GM23338 (cell line): Measurements from ENCODE around the gene TMCC1. TPM values are rescaled to one million over a fixed set of nuclear protein-coding genes. Genes with fewer than 3 reads are reported as not detected.

Source experiments
- CREB1 ChIP-seq: fragments of 250-450 bp; sonication (Bioruptor Pico); IDR thresholded peaks from 2 replicates; pipeline ENCODE4 v1.5.0; 2020; ENCODE audit warnings: low read depth, mild to moderate bottlenecking, moderate library complexity
- POLR2AphosphoS5 ChIP-seq: IDR thresholded peaks from 2 replicates; pipeline ENCODE4 v1.6.1; 2016; ENCODE audit warnings: antibody characterized with exemption, low read depth
- REST ChIP-seq: IDR thresholded peaks from one replicate; pipeline ENCODE4 v1.6.1; 2018; ENCODE audit warnings: antibody characterized with exemption; ENCODE audit not compliant: unreplicated experiment
- ZNF331 ChIP-seq: fragments of 250-450 bp; sonication (Bioruptor Pico); IDR thresholded peaks from 2 replicates; pipeline ENCODE4 v1.5.0; 2020; ENCODE audit warnings: low read depth, mild to moderate bottlenecking, moderate library complexity
- ZNF462 ChIP-seq: fragments of 250-450 bp; sonication (Bioruptor Pico); IDR thresholded peaks from 2 replicates; pipeline ENCODE4 v1.5.0; 2020; ENCODE audit warnings: mild to moderate bottlenecking, moderate library complexity
- polyA plus RNA-seq: library from polyadenylated mRNA; unstranded; fragments of >200 nt; fragmentation: Nextera tagmentation; extraction: Ambion mirVana; gene quantifications from 2 replicates; pipeline ENCODE4 v1.2.1, GENCODE V29; 2016
- total RNA-seq: library from RNA; depleted of rRNA; stranded (reverse); fragments of >200 nt; shearing (Covaris generic); gene quantifications from 2 replicates; pipeline ENCODE4 v1.2.3, GENCODE V29; 2014

The TMCC1 gene
- total and polyA plus RNA-seq, 2 experiments from 2014 or later, result 8.2 to 18.4 TPM

- no peak for TF ChIP-seq ZNF462
- TF ChIP-seq REST, result no peak
- no peak for TF ChIP-seq CREB1 (CRISPR knock-in tag)
- no peak for TF ChIP-seq POLR2AphosphoS5
- TF ChIP-seq ZNF331 (CRISPR knock-in tag), result no peak
These were observed 283.8 kb downstream of the TMCC1 start (continued) for GRCh38 chr3:129609591-129610182.
